HepG2 (cell line): ENCODE results near the gene CEP68. TPM values are rescaled to one million over a fixed set of nuclear protein-coding genes. Genes with fewer than 3 reads are reported as not detected.

Experiments used
- ARID2 ChIP-seq: sonication (generic); formaldehyde crosslinking; IDR thresholded peaks from 2 replicates; pipeline ENCODE4 v1.8.1; 2022; ENCODE audit warnings: mild to moderate bottlenecking, missing genetic modification reagents, borderline replicate concordance
- FLYWCH1 ChIP-seq: sonication (generic); formaldehyde crosslinking; IDR thresholded peaks from 2 replicates; pipeline ENCODE4 v1.8.1; 2023; ENCODE audit warnings: mild to moderate bottlenecking, missing genetic modification reagents
- HDAC2 ChIP-seq: sonication (generic); formaldehyde crosslinking; IDR thresholded peaks from 2 replicates; pipeline ENCODE4 v1.4.0; 2020; ENCODE audit warnings: missing genetic modification reagents
- RAD21 ChIP-seq: fragments of 450-650 bp; formaldehyde crosslinking; IDR thresholded peaks from 2 replicates; pipeline ENCODE4 v1.5.0; 2020; ENCODE audit warnings: mild to moderate bottlenecking
- ZFP37 ChIP-seq: sonication (generic); formaldehyde crosslinking; IDR thresholded peaks from 2 replicates; pipeline ENCODE4 v1.4.0; 2020; ENCODE audit warnings: missing genetic modification reagents, borderline replicate concordance
- ZNF253 ChIP-seq: sonication (generic); formaldehyde crosslinking; IDR thresholded peaks from 2 replicates; pipeline ENCODE4 v1.8.0; 2022; ENCODE audit warnings: mild to moderate bottlenecking, missing genetic modification reagents, borderline replicate concordance
- ZNF30 ChIP-seq: sonication (generic); formaldehyde crosslinking; IDR thresholded peaks from 2 replicates; pipeline ENCODE4 v1.5.0; 2020; ENCODE audit warnings: mild to moderate bottlenecking, missing genetic modification reagents
- ZNF501 ChIP-seq: sonication (generic); formaldehyde crosslinking; IDR thresholded peaks from 2 replicates; pipeline ENCODE4 v1.5.1; 2020; ENCODE audit warnings: mild to moderate bottlenecking, moderate library complexity, missing genetic modification reagents
- ZNF619 ChIP-seq: sonication (generic); formaldehyde crosslinking; IDR thresholded peaks from 2 replicates; pipeline ENCODE4 v1.4.0; 2020; ENCODE audit warnings: mild to moderate bottlenecking, missing genetic modification reagents
- polyA plus RNA-seq, 8 experiments: library from polyadenylated mRNA; depleted of rRNA in 3 of 8; stranded (reverse) in 7 of 8; unstranded in 1 of 8; fragments of >200 nt; fragmentation: Illumina TruSeq in 4 of 8; extraction: Trizol in 4 of 8; gene quantifications; 2 replicates each; pipeline versions ENCODE4 v1.2.1 to v1.2.3, GENCODE V29; 2011 to 2016; ENCODE audit warnings: low read depth in 4 of 8, missing spikeins in 1 of 8, mixed read lengths in 1 of 8; ENCODE audit not compliant: insufficient read depth in 1 of 8
- total RNA-seq, 5 experiments: library from RNA; depleted of rRNA; stranded (reverse); fragments of >200 nt; fragmentation: Illumina TruSeq; extraction: Trizol; gene quantifications; 2 replicates each; pipeline ENCODE4 v1.2.3, GENCODE V29; 2016; ENCODE audit warnings: low read depth in 1 of 5
- TF ChIP-seq, protein P1 (sequence below): sonication (generic); formaldehyde crosslinking; IDR thresholded peaks from 2 replicates; pipeline ENCODE4 v1.8.0; 2022; ENCODE audit warnings: missing genetic modification reagents, mild to moderate bottlenecking, moderate library complexity, borderline replicate concordance
- TF ChIP-seq, protein P2 (sequence below): sonication (generic); formaldehyde crosslinking; IDR thresholded peaks from 2 replicates; pipeline ENCODE4 v1.4.0; 2020; ENCODE audit warnings: mild to moderate bottlenecking, missing genetic modification reagents
- TF ChIP-seq, protein P3 (sequence below): sonication (generic); formaldehyde crosslinking; IDR thresholded peaks from 2 replicates; pipeline ENCODE4 v1.4.0; 2020; ENCODE audit warnings: missing genetic modification reagents, low read depth, mild to moderate bottlenecking, borderline replicate concordance
- TF ChIP-seq, protein P4 (sequence below): sonication (generic); formaldehyde crosslinking; IDR thresholded peaks from 2 replicates; pipeline ENCODE4 v1.4.0; 2020; ENCODE audit warnings: mild to moderate bottlenecking, low read depth, missing genetic modification reagents
- TF ChIP-seq, protein P5 (sequence below): sonication (generic); formaldehyde crosslinking; IDR thresholded peaks from 2 replicates; pipeline ENCODE4 v1.8.0; 2022; ENCODE audit warnings: missing genetic modification reagents, mild to moderate bottlenecking, inconsistent platforms, borderline replicate concordance

Gene CEP68
- total and polyA plus RNA-seq, 2 of the 13 experiments (the other 11 are each of a cell fraction or from before 2014, with no cell fraction given): 5.7 to 9.3 TPM

DNA sequence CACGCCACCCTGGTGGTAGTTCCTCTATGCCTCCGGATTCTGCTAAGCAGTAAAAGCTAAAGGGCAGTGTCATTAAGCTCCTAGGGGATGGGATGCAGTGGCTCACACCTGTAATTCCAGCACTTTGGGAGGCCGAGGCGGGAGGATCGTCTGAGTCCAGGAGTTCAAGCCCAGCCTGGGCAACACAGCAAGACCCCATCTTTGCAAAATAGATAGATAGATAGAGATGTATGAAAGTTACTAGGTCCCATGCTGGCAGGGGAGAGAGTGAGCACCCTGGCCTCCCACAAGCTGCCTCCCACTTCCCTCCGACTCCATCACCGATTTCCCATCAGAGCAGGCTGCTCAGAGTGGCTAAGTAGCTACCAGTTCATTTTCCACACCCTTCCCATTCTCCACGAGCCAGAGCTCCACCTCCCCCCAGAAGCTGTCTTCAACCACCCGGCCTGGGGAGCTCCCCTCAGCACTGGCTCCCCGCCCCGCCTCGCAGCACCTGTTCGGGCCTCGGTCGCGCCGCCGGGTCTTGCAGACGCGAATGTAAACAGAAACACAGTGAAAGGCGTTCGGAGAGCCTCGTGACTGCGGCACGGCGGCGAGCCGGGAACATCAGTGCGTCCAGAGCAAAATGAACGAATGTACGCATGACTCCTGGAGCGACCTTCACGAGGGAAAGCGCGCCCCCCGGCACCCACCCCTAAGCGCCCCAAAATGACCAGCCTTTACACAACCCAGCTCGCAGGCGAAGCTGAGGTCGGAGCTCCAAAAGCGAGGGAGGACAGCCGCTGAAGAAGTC lies 598 bp upstream of the CEP68 start (continued):
- TF ChIP-seq, protein P1, sequence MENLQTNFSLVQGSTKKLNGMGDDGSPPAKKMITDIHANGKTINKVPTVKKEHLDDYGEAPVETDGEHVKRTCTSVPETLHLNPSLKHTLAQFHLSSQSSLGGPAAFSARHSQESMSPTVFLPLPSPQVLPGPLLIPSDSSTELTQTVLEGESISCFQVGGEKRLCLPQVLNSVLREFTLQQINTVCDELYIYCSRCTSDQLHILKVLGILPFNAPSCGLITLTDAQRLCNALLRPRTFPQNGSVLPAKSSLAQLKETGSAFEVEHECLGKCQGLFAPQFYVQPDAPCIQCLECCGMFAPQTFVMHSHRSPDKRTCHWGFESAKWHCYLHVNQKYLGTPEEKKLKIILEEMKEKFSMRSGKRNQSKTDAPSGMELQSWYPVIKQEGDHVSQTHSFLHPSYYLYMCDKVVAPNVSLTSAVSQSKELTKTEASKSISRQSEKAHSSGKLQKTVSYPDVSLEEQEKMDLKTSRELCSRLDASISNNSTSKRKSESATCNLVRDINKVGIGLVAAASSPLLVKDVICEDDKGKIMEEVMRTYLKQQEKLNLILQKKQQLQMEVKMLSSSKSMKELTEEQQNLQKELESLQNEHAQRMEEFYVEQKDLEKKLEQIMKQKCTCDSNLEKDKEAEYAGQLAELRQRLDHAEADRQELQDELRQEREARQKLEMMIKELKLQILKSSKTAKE (CRISPR knock-in tag): peak; percentile 83
- TF ChIP-seq FLYWCH1 (CRISPR knock-in tag) (no peak), ZNF253 (CRISPR knock-in tag) (peak; percentile 72; the same call in 1 of the 2 replicates), ZNF619 (CRISPR knock-in tag) (no peak; the same call in 1 of the 2 replicates), ZNF30 (CRISPR knock-in tag) (peak; percentile 72; the same call in 1 of the 2 replicates), HDAC2 (CRISPR knock-in tag) (peak; percentile 54; the same call in 1 of the 2 replicates), ZNF501 (CRISPR knock-in tag) (peak; percentile 92), ZFP37 (CRISPR knock-in tag) (no peak), RAD21 (CRISPR knock-in tag) (peak; percentile 51), ARID2 (no peak; the same call in none of the 2 replicates)
- TF ChIP-seq, protein P2, sequence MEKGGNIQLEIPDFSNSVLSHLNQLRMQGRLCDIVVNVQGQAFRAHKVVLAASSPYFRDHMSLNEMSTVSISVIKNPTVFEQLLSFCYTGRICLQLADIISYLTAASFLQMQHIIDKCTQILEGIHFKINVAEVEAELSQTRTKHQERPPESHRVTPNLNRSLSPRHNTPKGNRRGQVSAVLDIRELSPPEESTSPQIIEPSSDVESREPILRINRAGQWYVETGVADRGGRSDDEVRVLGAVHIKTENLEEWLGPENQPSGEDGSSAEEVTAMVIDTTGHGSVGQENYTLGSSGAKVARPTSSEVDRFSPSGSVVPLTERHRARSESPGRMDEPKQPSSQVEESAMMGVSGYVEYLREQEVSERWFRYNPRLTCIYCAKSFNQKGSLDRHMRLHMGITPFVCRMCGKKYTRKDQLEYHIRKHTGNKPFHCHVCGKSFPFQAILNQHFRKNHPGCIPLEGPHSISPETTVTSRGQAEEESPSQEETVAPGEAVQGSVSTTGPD (CRISPR knock-in tag): no peak
- TF ChIP-seq, protein P3, sequence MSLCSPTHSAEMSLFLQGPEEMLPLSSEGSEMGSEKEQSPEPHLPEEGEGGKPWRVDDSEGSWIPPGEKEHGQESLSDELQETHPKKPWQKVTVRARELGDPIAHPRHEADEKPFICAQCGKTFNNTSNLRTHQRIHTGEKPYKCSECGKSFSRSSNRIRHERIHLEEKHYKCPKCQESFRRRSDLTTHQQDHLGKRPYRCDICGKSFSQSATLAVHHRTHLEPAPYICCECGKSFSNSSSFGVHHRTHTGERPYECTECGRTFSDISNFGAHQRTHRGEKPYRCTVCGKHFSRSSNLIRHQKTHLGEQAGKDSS: no peak; the same call in 1 of the 2 replicates
- TF ChIP-seq, protein P4, sequence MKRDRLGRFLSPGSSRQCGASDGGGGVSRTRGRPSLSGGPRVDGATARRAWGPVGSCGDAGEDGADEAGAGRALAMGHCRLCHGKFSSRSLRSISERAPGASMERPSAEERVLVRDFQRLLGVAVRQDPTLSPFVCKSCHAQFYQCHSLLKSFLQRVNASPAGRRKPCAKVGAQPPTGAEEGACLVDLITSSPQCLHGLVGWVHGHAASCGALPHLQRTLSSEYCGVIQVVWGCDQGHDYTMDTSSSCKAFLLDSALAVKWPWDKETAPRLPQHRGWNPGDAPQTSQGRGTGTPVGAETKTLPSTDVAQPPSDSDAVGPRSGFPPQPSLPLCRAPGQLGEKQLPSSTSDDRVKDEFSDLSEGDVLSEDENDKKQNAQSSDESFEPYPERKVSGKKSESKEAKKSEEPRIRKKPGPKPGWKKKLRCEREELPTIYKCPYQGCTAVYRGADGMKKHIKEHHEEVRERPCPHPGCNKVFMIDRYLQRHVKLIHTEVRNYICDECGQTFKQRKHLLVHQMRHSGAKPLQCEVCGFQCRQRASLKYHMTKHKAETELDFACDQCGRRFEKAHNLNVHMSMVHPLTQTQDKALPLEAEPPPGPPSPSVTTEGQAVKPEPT (CRISPR knock-in tag): no peak; the same call in 1 of the 2 replicates
- TF ChIP-seq, protein P5, sequence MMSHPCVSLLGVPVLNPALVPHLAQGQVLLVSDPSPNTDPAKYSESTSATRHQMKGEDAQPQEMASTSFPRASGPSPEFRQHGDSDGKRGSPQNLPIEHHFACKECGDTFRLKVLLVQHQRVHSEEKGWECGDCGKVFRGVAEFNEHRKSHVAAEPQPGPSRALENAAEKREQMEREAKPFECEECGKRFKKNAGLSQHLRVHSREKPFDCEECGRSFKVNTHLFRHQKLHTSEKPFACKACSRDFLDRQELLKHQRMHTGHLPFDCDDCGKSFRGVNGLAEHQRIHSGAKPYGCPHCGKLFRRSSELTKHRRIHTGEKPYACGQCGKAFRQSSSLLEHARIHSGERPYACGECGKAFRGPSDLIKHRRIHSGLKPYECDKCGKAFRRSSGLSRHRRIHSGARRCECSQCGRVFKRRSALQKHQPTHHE: peak; percentile 37; the same call in 1 of the 2 replicates
